ENCODE data around the gene FAF1.

The FAF1 gene

GRCh38 chr1:50968158-50968820, 8.2 kb upstream of the FAF1 start (continued):
- no peak for TF ChIP-seq ZNF292 (tag by site-specific recombination; IDR thresholded peaks at IDR 0.05; ENCODE audit: borderline replicate concordance, low read depth)
- TF ChIP-seq, protein P1, sequence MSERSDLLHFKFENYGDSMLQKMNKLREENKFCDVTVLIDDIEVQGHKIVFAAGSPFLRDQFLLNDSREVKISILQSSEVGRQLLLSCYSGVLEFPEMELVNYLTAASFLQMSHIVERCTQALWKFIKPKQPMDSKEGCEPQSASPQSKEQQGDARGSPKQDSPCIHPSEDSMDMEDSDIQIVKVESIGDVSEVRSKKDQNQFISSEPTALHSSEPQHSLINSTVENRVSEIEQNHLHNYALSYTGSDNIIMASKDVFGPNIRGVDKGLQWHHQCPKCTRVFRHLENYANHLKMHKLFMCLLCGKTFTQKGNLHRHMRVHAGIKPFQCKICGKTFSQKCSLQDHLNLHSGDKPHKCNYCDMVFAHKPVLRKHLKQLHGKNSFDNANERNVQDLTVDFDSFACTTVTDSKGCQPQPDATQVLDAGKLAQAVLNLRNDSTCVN (tag by site-specific recombination; optimal IDR thresholded peaks at IDR 0.05), result peak; percentile 94
- TF ChIP-seq, protein P2, sequence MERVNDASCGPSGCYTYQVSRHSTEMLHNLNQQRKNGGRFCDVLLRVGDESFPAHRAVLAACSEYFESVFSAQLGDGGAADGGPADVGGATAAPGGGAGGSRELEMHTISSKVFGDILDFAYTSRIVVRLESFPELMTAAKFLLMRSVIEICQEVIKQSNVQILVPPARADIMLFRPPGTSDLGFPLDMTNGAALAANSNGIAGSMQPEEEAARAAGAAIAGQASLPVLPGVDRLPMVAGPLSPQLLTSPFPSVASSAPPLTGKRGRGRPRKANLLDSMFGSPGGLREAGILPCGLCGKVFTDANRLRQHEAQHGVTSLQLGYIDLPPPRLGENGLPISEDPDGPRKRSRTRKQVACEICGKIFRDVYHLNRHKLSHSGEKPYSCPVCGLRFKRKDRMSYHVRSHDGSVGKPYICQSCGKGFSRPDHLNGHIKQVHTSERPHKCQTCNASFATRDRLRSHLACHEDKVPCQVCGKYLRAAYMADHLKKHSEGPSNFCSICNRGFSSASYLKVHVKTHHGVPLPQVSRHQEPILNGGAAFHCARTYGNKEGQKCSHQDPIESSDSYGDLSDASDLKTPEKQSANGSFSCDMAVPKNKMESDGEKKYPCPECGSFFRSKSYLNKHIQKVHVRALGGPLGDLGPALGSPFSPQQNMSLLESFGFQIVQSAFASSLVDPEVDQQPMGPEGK (tag by site-specific recombination; IDR thresholded peaks at IDR 0.05), result peak; percentile 89
- peak; percentile 97 for TF ChIP-seq ZBTB17 (tag by site-specific recombination; IDR thresholded peaks at IDR 0.05)
- TF ChIP-seq, protein P3, sequence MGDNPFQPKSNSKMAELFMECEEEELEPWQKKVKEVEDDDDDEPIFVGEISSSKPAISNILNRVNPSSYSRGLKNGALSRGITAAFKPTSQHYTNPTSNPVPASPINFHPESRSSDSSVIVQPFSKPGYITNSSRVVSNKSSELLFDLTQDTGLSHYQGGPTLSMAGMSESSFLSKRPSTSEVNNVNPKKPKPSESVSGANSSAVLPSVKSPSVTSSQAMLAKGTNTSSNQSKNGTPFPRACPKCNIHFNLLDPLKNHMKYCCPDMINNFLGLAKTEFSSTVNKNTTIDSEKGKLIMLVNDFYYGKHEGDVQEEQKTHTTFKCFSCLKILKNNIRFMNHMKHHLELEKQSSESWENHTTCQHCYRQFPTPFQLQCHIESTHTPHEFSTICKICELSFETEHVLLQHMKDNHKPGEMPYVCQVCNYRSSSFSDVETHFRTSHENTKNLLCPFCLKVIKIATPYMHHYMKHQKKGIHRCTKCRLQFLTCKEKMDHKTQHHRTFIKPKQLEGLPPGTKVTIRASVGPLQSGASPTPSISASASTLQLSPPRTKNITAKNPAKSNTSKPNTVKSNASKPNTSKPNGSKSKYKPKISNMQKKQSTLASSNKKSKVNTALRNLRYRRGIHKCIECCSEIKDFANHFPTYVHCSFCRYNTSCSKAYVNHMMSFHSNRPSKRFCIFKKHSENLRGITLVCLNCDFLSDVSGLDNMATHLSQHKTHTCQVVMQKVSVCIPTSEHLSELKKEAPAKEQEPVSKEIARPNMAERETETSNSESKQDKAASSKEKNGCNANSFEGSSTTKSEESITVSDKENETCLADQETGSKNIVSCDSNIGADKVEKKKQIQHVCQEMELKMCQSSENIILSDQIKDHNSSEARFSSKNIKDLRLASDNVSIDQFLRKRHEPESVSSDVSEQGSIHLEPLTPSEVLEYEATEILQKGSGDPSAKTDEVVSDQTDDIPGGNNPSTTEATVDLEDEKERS (tag by site-specific recombination; IDR thresholded peaks at IDR 0.05), result no peak
- peak; percentile 99 for TF ChIP-seq ZNF366 (tag by site-specific recombination; conservative IDR thresholded peaks at IDR 0.05)
- TF ChIP-seq ZNF660 (tag by site-specific recombination; IDR thresholded peaks at IDR 0.05), result peak; percentile 88
- 0 out of 2 replicates have a peak, but pooled peaks have one; percentile 54 for TF ChIP-seq ZNF792 (tag by site-specific recombination; IDR thresholded peaks at IDR 0.05)
- TF ChIP-seq KLF17 (tag by site-specific recombination; IDR thresholded peaks at IDR 0.05), result no peak; the same call in 1 of the 2 replicates
- TF ChIP-seq ZBTB21 (tag by site-specific recombination; IDR thresholded peaks at IDR 0.05), result 0 out of 2 replicates have a peak, but pooled peaks have one; percentile 13
- peak; percentile 54 for TF ChIP-seq ZNF843 (tag by site-specific recombination; IDR thresholded peaks at IDR 0.05)
- TF ChIP-seq, protein P4, sequence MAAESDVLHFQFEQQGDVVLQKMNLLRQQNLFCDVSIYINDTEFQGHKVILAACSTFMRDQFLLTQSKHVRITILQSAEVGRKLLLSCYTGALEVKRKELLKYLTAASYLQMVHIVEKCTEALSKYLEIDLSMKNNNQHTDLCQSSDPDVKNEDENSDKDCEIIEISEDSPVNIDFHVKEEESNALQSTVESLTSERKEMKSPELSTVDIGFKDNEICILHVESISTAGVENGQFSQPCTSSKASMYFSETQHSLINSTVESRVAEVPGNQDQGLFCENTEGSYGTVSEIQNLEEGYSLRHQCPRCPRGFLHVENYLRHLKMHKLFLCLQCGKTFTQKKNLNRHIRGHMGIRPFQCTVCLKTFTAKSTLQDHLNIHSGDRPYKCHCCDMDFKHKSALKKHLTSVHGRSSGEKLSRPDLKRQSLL (tag by site-specific recombination; IDR thresholded peaks at IDR 0.05), result peak; percentile 70
- peak; percentile 93 for TF ChIP-seq ZBTB8A (tag by site-specific recombination; IDR thresholded peaks at IDR 0.05)
- TF ChIP-seq PRDM10 (tag by site-specific recombination; IDR thresholded peaks at IDR 0.05), result peak; percentile 97
- 0 out of 2 replicates have a peak, but pooled peaks have one; percentile 14 for TF ChIP-seq BCL11B (tag by site-specific recombination; IDR thresholded peaks at IDR 0.05; ENCODE audit: low read depth)
- TF ChIP-seq, protein P5, sequence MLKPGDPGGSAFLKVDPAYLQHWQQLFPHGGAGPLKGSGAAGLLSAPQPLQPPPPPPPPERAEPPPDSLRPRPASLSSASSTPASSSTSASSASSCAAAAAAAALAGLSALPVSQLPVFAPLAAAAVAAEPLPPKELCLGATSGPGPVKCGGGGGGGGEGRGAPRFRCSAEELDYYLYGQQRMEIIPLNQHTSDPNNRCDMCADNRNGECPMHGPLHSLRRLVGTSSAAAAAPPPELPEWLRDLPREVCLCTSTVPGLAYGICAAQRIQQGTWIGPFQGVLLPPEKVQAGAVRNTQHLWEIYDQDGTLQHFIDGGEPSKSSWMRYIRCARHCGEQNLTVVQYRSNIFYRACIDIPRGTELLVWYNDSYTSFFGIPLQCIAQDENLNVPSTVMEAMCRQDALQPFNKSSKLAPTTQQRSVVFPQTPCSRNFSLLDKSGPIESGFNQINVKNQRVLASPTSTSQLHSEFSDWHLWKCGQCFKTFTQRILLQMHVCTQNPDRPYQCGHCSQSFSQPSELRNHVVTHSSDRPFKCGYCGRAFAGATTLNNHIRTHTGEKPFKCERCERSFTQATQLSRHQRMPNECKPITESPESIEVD (tag by site-specific recombination; IDR thresholded peaks at IDR 0.05), result no peak
- no peak for TF ChIP-seq ZNF169 (tag by site-specific recombination; IDR thresholded peaks at IDR 0.05)
- peak; percentile 85 for TF ChIP-seq ZBTB44 (tag by site-specific recombination; IDR thresholded peaks at IDR 0.05)
- no peak for TF ChIP-seq ZNF624 (tag by site-specific recombination; IDR thresholded peaks at IDR 0.05)
- 0 out of 2 replicates have a peak, but pooled peaks have one; percentile 13 for TF ChIP-seq MYNN (tag by site-specific recombination; IDR thresholded peaks at IDR 0.05; ENCODE audit: borderline replicate concordance)

Data from HEK293 (cell line).